Muscle of back (tissue), 11 donors: Measurements from ENCODE around the gene PLA2G15. TPM values are rescaled to one million over a fixed set of nuclear protein-coding genes. Genes with fewer than 3 reads are reported as not detected.

Experiments used
- DNase-seq, 3 donors: peaks; one replicate each; pipeline versions ENCODE4 v3.0.0 to v3.0.0-alpha.2; 2013
- polyA plus RNA-seq, 10 donors: library from polyadenylated mRNA; unstranded; fragments of 120-200 nt; gene quantifications; one replicate each; pipeline ENCODE4 v1.2.1, GENCODE V29; 2013; ENCODE audit not compliant: insufficient read length in 10 of 10

Gene PLA2G15
- polyA plus RNA-seq, 10 donors, result 20.8 to 30.6 (median 28.0) TPM

DNA sequence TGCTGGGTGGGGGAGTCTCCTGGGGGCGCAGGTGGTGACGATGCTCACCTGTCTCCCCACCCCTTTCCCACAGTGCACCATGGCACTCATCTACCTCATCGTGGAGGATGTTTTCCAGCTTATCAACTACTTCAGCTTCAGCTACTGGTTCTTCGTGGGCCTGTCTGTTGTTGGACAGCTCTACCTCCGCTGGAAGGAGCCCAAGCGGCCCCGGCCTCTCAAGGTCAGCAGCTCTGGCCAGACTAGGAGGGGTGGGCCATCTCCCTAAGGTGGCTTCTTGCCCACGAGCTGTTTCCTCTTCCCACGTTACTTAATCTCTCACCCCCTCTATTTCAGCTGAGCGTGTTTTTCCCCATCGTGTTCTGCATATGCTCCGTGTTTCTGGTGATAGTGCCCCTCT is 51.1 kb downstream of the PLA2G15 start:
- DNase-seq, result no peak

DNA sequence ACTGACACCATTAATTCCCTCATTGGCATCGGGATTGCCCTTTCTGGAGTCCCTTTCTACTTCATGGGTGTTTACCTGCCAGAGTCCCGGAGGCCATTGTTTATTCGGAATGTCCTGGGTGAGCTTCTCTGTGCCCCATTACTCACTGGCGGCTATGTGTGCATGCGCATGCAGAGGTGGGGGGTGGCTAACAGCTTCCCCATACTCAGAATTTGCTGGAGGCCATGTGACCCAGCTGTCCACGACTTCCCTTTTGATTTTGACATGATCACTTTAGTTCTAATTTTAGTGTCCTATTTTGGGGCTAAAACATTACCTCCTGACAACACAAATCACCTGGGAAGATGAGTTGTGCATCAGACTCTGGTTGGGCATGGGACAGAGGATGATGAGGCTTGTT is 51.5 kb downstream of the PLA2G15 start:
- DNase-seq, result no peak

DNA sequence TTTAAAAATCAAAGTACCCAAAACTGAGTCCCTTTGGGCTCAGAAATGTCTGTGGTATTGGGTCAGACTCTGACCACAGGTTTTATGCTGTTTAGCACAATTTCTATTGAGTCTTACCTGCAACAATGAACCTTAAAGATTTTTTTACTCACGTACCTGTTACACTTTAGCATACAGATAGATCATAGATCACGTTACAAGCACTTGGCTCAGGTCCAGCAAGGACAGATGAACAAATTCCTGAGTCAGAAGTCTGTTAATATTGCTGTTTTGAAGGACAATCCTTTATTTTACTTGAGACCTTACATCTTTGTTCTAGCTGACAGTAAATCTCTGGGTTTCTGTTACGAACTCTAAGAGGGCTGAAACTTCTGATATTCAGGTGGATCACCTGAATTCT is 52.7 kb downstream of the PLA2G15 start:
- DNase-seq, result no peak

DNA sequence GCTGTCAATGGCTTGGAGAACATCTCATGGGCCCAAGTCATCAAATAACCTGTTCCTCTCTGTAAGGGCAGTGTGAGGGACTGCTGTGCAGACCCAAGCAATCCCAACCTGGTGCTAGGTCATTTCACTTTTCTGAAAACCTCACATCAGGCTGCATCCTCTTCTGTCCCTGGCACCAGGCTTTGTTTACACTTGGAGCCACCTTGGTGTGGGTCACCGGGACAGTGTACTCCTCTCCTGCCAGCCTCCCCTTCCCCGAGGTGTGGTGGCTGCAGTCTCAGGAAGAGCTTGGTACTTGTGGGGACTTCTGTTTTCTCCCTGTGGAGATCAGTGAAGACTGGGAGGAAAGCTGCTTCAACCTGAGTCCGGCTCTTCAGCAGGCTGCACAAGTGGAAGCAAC is 53.1 kb downstream of the PLA2G15 start:
- DNase-seq, result no peak

DNA sequence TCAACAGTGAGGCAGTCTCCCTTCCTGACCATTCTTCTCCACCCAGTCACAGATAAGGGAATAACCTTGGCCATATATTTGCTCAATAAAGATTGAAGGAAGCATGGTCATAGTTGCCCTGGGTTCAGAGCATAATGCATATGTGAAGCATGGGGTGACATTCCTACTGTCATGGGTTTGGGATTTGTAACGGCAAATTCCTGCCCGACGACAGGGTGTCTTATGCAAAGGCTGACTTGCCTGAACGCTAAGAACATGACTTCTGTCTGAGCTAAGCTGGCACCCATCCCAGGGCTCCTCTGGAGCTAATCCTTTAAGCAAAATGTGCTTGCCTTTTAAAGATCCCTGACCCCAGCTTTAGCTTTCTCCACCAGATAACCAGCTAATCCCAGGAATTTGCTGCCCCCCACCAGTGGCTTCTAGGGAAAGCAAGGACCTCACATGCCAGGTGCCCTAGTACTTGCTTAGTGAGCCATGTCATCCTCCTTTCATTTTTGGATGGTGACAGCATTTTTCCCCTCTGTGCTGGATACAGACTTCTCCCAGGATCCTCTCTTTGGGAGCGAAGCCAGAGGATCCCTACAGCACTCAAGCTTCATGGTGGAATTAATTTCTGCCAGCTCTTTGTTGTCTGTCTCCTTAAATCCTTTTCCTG is 53.9 kb downstream of the PLA2G15 start:
- peak; percentile 33 to 53 (median 53) for DNase-seq

DNA sequence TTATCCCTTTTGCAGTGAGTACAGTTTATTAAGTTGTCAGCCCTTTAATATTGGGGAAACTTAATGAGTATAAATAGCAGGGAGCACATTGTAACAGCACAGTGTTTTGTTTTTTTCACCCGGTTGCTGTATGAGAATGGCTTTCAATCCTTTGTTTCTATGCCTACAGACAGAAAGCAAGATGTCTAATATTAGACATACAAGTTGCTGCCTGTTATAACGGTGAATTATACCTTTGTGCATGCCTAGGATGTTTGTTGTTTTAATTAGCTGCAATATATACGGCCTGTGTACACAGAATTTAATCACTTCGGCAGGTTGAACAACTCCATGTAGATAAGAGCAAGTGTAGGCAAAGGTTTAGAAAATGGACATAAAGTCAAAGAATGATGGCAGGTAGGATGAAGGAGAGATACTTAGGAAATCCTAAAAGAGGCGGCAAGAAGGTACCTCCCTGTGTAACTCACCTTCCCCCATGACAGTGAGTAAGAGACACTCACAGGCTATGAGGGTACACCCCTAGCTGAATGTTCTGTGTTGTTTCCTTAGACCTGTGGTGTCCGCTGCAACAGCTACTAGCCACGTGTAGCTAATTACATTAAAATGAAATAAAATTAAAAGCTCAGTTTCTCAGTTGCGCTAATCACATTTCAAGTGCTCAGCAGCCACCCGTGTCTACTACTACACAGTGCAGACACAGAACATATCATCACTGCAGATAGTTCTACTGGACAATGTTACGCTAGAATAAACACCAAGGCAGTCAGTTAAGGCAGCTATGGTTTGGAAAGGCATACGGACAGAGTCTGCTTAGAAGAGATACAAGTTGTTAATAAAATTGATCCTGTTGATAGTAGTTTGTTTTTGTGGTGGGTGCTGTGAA is 54.6 kb downstream of the PLA2G15 start:
- DNase-seq, result no peak

DNA sequence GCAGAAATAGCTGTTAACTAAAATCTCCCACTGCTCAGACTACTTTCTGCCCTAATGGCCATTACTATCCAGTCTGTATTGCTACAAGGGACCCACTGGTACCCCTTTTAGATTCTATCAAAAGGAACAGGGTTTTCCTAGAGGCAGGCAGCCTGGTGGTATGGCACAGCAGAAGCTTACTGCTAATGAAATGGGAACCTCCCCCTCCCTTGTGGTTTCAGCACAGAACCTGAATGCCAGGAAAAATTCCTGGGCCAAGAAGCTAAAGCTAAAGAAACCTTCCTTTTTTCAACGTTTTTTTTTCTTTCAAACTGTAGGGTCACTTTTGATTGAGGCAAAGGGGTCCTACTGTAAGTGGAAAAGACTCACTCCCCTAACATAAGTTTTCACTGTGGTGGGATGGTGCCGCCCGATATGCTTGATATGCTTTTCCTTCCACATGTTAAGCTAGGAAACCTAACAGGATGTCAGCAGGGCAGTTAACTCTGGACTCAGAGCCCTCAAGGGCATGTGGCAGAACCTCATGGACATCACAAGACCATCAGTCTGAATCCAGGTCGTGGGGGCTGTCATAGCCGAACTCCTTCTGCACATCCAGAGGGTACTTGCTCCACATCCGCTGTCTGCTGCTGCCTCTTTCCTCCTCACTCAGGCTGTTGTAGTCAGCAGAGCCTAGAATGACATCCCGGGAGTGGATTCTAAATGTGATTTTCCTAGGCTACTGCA is 55.7 kb downstream of the PLA2G15 start:
- no peak for DNase-seq

DNA sequence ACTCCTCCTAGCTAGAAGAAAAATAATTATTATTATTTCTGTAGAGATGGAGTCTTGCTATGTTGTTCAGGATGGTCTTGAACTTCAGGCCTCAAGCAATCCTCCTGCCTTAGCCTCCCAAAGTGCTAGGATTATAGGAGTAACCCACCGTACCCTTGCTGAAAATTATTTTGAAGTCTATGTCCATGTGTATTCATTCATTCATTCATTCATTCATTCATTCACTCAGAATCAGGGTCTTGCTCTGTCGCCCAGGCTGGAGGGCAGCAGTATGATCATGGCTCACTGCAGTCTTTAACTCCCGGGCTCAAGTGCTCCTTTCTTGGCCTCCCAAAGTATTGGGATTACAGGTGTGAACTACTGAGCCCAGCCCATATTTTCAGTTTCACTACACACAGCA is 61.5 kb downstream of the PLA2G15 start:
- DNase-seq, result no peak

DNA sequence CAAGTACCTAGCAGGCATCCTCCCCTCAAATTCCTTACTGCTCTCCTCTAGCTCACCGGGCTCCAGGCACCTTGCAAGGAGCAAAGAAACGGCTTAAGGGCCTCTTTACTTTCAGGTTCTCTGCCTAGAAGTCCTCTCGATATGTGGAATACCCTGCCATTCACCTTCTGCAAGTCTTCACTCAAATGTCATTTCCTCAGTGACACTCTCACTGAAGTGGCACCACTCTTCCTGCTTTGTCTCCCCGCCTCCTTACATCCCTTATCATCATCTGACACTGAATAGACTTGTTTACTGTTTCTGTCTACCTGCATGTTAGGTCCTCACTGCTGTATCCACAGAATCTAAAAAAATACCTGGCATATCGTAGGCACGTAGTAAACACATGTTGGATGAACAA is 64.6 kb downstream of the PLA2G15 start:
- DNase-seq, result no peak

DNA sequence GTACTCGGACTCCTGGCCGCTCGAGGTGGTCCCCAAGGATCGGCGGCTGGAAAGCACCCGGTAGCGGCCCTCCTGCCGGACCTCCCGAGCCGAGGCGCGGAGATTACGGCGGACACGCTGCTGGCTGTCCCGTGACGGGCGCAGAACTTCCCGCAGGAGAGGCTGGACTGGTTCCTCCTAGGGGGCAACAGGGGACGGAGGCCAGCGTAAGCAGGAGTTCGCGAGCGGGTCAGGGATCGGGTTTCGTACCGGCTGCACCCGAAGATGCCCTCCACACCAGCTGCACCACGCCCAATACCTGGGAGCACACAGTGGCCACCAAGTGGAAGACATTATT is 65.2 kb downstream of the PLA2G15 start:
- no peak for DNase-seq

Other genes with a start within 250 kb of the PLA2G15 start
- gene DPEP2, start 245.9 kb upstream of the PLA2G15 start, polyA plus RNA-seq, result 1 to 10 TPM in 6 of 10 donors, under 1 TPM in 4; 0.63 to 2.5 (median 1.2) TPM
- not detected for gene DPEP2NB, start 229.5 kb upstream of the PLA2G15 start, polyA plus RNA-seq
- 1 to 10 TPM; 4.6 to 6.7 (median 5.5) TPM for gene DDX28, start 222.1 kb upstream of the PLA2G15 start, polyA plus RNA-seq
- gene DUS2, start 222.1 kb upstream of the PLA2G15 start, polyA plus RNA-seq, result 10 to 100 TPM; 10.2 to 15.0 (median 11.0) TPM
- gene NFATC3, start 160.0 kb upstream of the PLA2G15 start, polyA plus RNA-seq, result 10 to 100 TPM; 24.3 to 30.9 (median 27.0) TPM
- 10 to 100 TPM in 1 of 10 donors, 1 to 10 TPM in 3, under 1 TPM in 6; 0.32 to 10.1 (median 0.79) TPM for gene ESRP2, start 9.2 kb upstream of the PLA2G15 start, polyA plus RNA-seq
- 10 to 100 TPM in 5 of 10 donors, 1 to 10 TPM in 5; 6.3 to 12.0 (median 9.9) TPM for gene SLC7A6, start 19.2 kb downstream of the PLA2G15 start, polyA plus RNA-seq
- 10 to 100 TPM; 11.2 to 16.6 (median 14.2) TPM for gene SLC7A6OS, start 65.6 kb downstream of the PLA2G15 start, polyA plus RNA-seq
- gene PRMT7, start 65.6 kb downstream of the PLA2G15 start, polyA plus RNA-seq, result 10 to 100 TPM; 36.3 to 49.9 (median 38.8) TPM
- 1 to 10 TPM in 3 of 10 donors, under 1 TPM in 7; 0.54 to 1.5 (median 0.88) TPM for gene SMPD3, start 203.1 kb downstream of the PLA2G15 start, polyA plus RNA-seq